ENCODE results near the gene SLC44A1.

GRCh38 chr9:105445203-105445881 lies 200.9 kb downstream of the SLC44A1 start:
- TF ChIP-seq CTCF (CRISPR knock-in tag; IDR thresholded peaks at IDR 0.05), result no peak
- TF ChIP-seq SNRNP70 (IDR thresholded peaks at IDR 0.05; ENCODE audit: low read depth, low read length), result no peak
- TF ChIP-seq ZNF7 (CRISPR knock-in tag; IDR thresholded peaks at IDR 0.05), result no peak
- TF ChIP-seq ATF2 (CRISPR knock-in tag; IDR thresholded peaks at IDR 0.05), result no peak
